Measurements from ENCODE around the gene SIGLEC14.
A peak's percentile ranks its signal among the peaks of the same experiment; 100 is the strongest.

The SIGLEC14 gene

DNA sequence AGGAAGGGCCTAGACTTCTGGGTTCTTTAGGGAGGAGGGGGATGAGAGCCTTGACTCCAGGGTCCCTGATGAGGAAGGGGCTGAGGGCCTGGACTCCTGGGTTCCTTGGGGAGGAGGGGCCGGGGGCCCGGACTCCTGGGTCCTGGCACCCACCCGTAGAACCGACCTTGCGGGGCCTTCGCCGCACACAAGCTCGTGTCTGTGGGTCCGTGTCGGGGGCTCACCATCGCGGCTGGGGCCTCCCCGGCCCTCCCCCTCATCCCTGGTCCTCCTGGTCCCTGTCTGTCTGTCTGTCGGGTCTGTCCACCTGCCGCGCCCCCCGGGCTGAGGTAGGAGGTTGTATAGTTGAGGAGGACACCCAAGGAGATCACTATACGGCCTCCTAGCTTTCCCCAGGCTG is 45.8 kb upstream of the SIGLEC14 start:
- H3K27ac Mint-ChIP-seq, result no peak overlapping the region
- no peaks in the 10 kb centered on the region for H3K9me3 Mint-ChIP-seq
- peak overlapping the region; percentile 86 for H3K4me3 Mint-ChIP-seq
- DNase-seq, result no peak
- H3K27me3 Mint-ChIP-seq (ENCODE audit: low read depth, poor library complexity), result peaks cover 6% of the 10 kb centered on the region
- H3K4me1 Mint-ChIP-seq, result peaks cover 54% of the 10 kb centered on the region
- TF ChIP-seq, protein P1, sequence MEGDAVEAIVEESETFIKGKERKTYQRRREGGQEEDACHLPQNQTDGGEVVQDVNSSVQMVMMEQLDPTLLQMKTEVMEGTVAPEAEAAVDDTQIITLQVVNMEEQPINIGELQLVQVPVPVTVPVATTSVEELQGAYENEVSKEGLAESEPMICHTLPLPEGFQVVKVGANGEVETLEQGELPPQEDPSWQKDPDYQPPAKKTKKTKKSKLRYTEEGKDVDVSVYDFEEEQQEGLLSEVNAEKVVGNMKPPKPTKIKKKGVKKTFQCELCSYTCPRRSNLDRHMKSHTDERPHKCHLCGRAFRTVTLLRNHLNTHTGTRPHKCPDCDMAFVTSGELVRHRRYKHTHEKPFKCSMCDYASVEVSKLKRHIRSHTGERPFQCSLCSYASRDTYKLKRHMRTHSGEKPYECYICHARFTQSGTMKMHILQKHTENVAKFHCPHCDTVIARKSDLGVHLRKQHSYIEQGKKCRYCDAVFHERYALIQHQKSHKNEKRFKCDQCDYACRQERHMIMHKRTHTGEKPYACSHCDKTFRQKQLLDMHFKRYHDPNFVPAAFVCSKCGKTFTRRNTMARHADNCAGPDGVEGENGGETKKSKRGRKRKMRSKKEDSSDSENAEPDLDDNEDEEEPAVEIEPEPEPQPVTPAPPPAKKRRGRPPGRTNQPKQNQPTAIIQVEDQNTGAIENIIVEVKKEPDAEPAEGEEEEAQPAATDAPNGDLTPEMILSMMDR (IDR thresholded peaks at IDR 0.05), result no peak
- peaks cover 47% of the 10 kb centered on the region for H3K36me3 Mint-ChIP-seq (ENCODE audit: low read depth)

DNA sequence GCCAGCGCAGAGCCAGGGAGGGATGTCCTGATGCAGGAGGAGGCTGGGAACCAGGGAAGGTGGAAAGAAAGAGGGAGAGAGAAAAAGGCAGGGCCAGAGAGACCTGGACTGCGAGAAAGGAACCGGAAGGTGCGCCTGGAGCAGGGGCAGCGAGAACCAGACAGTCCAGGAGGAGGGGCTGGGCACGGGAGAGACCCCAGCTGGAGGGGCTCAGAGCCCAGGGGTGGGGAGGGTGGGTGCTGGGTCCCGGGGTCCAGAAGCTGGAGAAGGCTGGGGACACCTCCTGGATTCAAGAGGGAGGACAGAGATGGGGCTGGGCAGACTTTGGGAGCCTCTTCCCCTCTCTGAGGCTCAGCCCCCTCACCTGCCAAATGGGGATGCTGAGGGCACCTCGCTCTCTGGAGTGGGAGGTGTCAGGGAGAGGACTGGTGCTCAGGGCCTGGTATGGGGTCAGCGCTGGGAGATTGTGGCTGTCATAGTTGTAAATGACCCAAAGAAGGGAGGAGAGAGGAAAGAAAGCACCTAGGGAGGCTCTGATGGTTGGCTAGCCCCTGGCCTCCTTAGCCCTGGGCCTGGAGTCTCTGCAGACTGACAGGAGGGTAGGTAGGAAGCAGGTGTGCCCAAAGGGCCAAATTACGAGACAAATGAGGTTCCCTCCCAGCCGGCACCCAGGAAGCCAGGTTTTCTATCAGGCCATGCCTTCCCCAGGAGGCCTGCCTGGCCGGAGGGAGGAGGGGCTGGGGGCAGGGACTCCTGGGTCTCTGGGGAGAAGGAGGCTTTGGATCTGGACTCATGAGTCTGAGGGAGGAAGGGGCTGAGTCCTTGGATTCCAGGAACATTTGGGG is 45.2 kb upstream of the SIGLEC14 start:
- Mint-ChIP-seq H3K4me1 (peaks cover 61% of the 10 kb centered on the region), H3K27me3 (ENCODE audit: low read depth, poor library complexity) (peaks cover 6% of the 10 kb centered on the region), H3K36me3 (ENCODE audit: low read depth) (peaks cover 40% of the 10 kb centered on the region), H3K4me3 (peak overlapping the region; percentile 86), H3K27ac (peak overlapping the region; percentile 98), H3K9me3 (no peaks in the 10 kb centered on the region)
- TF ChIP-seq, protein P1 (IDR thresholded peaks at IDR 0.05), result no peak
- peak; percentile 18 for DNase-seq

DNA sequence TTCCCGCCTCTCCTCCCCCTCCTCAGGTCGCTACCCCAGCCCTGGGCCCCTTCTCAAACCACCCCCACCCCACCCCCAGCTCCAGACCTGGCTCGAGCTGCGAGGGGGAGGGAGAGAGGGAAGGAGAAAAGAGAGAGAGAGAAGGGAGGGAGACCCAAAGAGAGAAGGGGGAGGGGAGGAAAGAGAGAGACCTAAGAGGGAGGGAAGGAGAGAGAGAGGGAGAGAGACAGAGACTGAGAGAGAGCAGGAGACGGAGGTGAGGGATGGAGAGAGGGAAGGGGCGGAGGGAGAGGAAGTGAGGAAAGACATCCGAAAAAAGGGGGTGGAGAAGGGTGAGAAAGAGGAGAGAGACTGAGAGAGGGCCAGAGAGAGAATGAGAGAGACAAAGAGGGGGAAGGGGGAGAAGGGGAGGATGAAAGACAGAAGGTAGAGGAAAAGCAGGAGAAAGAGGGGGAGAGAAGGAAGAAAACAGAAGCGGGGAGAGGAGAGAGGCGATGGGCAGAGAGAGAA is 44.5 kb upstream of the SIGLEC14 start:
- H3K9me3 Mint-ChIP-seq, result no peaks in the 10 kb centered on the region
- peak overlapping the region; percentile 98 for H3K27ac Mint-ChIP-seq
- H3K4me3 Mint-ChIP-seq, result peak overlapping the region; percentile 86
- TF ChIP-seq, protein P1 (IDR thresholded peaks at IDR 0.05), result no peak
- peaks cover 66% of the 10 kb centered on the region for H3K4me1 Mint-ChIP-seq
- H3K36me3 Mint-ChIP-seq (ENCODE audit: low read depth), result peaks cover 33% of the 10 kb centered on the region
- H3K27me3 Mint-ChIP-seq (ENCODE audit: low read depth, poor library complexity), result peaks cover 6% of the 10 kb centered on the region
- DNase-seq, result no peak

DNA sequence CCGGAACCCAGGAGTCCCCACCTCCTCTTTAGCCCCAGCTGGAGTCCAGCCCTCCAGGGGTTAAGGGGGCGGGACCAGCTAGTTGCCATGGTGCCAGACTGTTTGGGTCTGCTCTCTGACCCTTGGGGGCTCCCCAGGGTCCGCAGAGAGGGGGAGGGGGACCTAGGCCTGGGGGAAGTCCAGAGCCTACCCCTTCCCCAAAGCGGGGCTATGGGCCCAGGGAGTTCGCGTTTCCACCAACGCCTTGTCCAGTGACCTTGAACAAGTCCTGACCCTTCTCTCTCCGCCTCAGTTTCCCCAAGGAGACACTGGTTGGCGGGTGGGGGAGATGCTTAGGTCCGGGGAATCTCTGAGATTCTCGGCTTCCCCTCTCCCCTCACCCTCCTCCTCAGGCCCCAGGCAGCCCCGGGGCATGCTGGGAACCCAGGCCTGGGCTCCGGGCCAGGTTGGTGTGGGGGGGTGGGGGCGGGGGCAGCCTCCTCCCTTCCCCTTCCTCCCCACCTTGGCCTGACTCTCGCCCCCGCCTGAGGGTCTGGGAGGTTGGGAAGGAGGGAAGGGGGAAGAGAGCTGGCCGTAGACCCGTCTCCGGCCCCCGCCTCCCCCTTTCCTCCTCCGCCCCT is 43.9 kb upstream of the SIGLEC14 start:
- peaks cover 6% of the 10 kb centered on the region for H3K27me3 Mint-ChIP-seq (ENCODE audit: low read depth, poor library complexity)
- TF ChIP-seq, protein P1 (IDR thresholded peaks at IDR 0.05), result no peak
- no peaks in the 10 kb centered on the region for H3K9me3 Mint-ChIP-seq
- H3K36me3 Mint-ChIP-seq (ENCODE audit: low read depth), result peaks cover 28% of the 10 kb centered on the region
- peaks cover 72% of the 10 kb centered on the region for H3K4me1 Mint-ChIP-seq
- peak; percentile 89 for DNase-seq
- H3K4me3 Mint-ChIP-seq, result peak overlapping the region; percentile 92
- peak overlapping the region; percentile 100 for H3K27ac Mint-ChIP-seq

DNA sequence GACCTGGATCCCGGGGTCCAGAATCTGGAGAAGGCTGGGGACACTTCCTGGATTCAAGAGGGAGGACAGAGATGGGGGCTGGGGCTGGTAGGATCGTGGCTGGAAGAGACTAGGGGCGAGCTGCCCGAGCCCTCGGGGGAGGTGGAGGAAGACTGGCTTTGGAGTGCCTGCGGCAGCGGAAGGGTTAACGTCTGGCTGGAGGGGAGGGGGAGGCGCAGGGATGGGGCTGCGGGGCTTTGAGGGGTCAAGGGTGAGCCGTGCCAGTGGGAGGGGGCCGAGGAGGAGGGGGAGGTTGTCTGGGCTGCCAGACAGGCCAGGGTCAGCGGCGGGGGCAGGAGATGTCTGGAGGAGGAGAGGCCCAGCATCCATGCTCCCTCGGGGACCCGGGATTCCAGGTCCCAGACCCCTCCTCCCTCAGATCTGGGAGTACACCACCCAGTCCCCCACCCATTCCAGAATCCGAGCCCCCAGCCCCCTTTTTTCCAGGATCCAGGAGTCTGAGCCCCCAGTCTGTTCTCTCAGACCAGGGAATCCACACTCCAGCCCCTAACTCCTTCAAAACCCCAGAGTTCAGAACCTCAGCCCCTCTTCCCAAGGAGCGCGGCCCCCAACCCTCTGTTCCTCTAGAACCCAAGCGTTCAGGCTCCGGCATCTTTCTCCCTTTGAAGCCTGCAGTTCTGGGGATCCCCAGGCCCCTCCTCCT is 43.3 kb upstream of the SIGLEC14 start:
- DNase-seq, result peak; percentile 89
- peaks cover 21% of the 10 kb centered on the region for H3K36me3 Mint-ChIP-seq (ENCODE audit: low read depth)
- H3K4me1 Mint-ChIP-seq, result peaks cover 69% of the 10 kb centered on the region
- TF ChIP-seq, protein P1 (IDR thresholded peaks at IDR 0.05), result no peak
- H3K27ac Mint-ChIP-seq, result peak overlapping the region; percentile 100
- H3K9me3 Mint-ChIP-seq, result peaks cover under 1% of the 10 kb centered on the region
- H3K4me3 Mint-ChIP-seq, result peak overlapping the region; percentile 92
- peaks cover 6% of the 10 kb centered on the region for H3K27me3 Mint-ChIP-seq (ENCODE audit: low read depth, poor library complexity)
